GM18861 (cell line): Measurements from ENCODE around the gene ALX4.

Source experiments
- ATAC-seq: cut with Tn5 transposase; IDR thresholded peaks from one replicate; pipeline ENCODE4 v1.9.1; 2021; ENCODE audit not compliant: unreplicated experiment

Gene ALX4

DNA sequence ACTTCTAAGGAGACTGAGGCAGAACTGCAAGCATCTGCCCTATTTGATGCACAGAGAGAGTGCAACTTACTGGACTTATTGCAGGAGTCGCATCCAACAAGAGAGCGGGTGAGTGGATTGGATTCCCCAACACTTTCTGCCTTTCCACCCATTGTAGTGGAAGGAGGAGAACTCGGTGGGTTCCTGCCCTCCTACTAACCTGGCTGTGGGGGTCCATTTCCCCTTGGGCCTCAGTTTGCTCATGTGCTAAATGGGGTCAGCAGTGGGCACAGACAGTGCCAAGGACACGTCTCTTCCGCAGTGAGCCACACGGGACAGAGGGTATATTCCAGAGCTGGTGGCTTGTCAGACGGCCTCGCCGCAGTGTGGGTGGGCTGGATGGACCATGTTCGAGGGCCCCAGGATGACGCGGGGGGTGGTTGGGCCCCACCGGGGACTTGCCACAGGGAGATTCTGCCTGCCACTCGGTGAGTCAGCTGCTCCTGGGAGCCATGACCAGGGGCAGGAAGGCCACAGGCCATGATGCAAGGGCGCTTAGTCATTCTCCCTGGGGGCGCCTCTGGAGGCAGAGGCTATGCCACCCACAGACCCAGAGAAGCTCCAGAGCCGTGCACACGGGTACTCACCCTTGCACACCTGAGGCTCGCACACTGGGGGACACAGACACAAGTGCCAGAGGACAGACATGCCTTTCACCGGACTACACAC, 8.2 kb downstream of the ALX4 start:
- no peak for ATAC-seq

DNA sequence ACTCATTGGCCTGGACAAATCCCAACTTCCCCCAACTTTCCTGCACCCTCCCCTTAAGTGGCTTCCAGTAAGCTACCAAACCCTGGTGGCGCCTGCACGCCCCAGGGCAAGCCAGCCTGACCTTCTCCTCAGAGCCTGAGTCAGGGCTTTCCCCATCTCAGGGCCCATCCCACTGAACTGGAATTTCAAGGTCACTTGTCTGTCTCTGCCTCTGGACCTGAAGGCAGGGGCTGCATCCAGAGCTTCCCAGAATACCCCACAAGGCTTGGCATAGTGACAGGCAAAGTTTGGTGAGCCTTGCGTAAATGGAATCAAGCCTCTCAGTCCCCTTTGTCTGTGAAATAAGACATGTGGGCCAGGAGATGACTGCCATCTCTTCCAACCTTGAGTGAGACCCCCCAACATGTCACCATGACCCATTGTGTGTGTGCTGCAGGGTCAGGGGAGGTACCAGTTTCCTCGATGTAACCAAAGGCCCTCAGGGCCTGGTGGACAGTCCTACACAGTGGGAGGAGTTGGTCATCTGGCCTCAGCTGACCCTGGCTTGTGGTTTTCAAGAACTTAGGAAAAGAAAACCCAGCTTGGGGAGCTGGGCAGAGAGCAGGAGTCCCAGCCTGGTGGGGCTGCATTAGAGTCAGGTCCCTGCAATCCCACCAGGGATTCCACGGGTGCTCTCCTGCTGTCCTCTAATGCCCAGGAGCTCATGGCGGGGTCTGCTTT, 8.9 kb downstream of the ALX4 start:
- ATAC-seq: no peak

DNA sequence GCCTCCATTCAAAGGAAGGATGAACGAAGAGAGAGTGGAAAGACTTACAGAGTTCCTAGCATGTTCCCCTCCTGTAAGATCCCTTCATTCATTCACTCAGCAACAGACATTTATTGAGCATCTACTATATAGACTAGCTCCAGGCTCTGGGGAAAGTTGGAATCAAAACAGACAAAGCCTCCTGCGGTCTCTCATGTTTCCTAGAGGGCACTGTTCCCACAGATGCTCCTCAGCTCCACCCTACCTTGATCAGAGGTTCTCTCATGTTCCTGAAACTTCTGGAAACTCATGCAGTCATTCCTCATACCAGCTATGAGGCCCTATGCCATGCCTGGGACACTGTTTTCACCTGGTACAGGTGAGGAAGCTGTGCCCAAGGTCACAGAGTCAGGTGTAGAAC, 11.1 kb downstream of the ALX4 start:
- ATAC-seq: no peak

DNA sequence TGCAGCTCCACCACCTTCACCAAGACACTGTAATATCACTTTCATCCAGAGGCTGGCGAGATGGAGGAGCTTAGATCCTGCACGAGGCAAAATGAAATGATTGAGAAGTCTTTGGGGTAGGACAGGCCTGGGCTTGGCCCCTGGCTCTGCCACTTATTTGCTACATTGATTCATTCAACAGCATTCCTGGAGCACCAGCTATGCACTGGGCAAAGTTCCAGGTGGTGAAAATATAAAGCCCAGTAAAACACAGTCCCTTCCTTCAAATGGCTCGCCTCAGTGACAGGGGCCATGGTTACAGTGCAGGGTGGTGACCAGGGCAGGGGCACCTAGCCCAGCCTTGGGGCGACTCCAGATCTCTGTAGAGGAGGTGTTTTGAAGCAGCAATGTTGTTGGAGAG, 19.7 kb downstream of the ALX4 start:
- ATAC-seq: no peak

DNA sequence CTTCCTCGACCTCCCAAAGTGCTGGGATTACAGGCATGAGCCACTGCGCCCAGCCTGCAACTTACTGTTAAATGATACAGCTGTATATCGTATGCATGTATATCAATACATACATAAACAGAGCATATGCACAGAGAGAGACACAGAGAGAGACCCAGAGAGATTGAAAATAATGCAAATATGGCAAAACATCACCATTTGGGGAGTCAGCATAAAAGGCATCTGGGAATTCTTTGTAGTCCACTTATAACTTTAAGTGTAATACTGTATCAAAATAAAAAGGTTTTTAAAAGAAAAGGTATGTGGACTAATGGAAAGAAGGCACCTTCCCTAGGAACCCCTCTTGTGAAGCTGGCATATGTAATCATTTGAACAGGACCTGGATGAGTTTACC, 21.8 kb downstream of the ALX4 start:
- no peak for ATAC-seq

DNA sequence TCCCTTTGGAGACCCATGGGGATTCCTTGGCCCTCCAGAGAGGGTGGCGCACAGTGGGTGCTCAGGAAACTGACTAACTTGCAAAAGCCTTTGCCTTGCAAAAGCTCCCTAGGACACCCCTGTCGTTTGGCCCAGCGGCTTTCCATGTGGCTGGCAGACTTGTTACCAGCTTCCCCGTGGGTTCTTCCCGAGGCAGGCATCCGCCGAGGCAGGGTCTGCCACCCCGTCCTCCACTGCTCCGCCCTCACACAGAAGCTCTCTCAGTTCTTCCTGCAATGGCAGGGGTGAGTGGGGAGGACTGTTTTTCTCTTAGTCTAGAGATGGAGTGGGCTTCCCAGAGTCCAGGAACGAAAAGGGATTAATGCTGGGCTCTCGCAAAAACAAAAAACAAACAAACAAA, 23.0 kb downstream of the ALX4 start:
- no peak for ATAC-seq

DNA sequence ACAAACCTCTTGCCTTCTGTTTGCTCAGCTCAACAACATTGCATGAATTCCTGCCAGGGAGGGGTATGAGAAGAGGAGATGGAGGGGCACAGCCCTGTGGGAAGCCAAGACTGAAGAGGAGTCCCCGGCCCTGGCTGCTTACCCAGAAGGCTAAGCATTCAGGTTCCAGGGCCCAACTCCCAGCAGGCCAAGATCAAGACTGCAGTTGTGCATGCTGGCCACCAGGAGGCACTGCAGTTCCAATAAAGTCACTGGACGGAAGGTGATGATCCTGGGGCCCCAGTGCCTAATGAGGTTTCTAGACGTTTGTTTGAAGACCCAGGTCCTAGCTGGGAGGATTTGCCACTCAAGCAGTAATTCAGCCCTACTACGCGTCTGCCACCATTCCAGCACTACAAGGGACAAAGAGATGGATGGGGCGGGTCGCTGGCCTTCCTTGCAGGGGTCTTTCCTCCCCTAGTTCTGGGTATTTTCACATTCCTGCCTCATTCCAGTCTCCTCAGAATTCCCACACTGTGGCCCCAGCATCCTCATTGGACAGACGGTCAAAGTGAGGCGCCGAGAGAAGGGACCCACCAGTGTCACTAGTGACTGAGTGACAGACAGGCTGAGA, 23.6 kb downstream of the ALX4 start:
- no peak for ATAC-seq

DNA sequence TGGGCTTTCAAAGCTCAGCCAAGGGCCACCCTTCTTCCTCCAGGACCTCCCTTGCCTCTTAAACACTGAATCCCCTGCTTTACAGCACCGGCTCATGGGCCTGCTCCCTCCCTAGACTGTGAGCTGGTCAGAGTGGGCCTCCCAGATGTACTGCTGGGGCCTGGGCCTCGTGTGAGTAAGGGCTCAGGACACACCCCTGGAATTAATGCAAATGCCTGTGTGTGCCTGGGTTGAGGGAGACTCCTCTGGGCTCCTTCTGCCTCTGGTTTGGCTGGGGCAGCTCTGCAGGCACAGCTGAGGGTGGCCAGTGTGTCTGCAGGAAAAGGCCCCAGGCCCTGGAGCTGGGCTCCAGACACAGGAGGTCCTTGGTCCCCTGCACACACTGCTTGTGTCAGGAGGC, 24.2 kb downstream of the ALX4 start:
- no peak for ATAC-seq

DNA sequence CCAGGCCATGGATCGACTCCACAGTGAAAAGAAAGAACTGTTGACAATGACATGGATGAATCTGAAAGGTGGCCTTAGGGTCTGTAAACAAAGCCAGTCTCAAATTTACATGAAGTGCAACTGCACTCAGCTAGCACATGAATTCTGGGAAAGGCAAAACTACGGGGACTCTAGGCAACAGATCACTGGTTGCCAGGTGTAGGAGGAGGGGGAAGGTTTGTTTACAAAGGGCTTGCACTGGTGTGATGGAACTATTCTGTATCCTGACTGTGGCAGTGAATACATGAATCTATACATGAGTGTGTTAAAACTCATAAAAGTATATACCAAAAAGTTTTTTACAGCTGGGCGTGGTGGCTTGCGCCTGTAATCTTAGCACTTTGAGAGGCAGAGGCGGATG, 27.3 kb downstream of the ALX4 start:
- ATAC-seq: no peak

DNA sequence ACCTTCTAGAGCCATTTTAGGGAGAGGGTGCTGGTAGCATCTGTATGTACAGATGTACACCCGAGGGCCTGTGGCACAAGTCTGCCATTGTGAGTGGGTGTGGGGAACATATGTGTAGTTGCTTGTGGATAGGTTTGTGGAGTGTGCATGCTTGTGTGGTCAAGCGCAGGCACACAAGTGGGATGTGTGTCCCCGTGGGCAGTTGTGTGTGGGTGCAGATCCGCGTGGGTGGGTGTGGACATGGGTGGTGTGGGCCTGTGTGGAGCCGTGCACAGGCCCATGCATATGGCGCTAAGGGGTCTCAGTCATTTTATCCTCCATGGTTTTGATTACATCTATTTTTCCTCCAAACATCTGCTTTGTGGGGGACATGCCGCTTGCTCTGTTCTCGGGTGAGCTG, 28.8 kb downstream of the ALX4 start:
- no peak for ATAC-seq

DNA sequence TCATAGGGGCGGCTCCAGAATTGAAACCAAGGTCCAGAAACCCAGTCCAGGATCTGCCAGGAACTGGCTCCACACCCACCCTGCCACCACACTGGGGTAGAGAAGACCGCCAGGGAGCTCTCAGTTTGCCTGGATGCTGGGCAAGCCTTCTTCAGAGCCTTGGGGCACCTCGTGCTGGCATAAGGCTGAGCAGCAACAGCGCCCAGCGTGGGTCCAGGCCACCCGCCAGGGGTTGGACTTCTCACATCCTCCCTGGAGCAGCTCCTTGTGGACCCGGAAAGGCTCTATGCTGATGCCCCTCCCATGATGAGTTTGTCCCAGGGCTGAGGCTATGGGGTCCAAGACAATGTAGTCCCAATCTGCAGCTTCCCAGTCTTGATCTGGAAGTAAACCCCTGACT, 29.7 kb downstream of the ALX4 start:
- ATAC-seq: no peak

DNA sequence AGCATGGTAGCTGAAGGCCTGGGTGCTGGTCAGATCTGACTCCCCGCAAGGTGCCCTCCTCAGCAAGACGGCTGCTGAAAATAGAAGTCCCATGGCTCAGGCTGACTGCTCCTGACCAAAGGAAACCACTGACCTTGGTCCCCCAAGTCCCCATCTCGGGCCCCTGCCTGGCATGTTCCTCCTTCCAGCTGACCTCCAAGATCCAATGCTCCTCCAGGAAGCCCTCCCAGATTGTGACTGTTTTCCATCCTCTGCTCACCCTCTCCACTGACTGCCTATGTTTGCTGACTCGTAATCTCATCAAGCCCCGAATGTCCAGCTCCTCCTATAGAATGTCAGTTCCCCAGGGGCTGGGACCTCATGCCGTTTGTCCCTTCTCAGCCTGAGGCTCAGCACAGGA, 30.5 kb downstream of the ALX4 start:
- no peak for ATAC-seq

DNA sequence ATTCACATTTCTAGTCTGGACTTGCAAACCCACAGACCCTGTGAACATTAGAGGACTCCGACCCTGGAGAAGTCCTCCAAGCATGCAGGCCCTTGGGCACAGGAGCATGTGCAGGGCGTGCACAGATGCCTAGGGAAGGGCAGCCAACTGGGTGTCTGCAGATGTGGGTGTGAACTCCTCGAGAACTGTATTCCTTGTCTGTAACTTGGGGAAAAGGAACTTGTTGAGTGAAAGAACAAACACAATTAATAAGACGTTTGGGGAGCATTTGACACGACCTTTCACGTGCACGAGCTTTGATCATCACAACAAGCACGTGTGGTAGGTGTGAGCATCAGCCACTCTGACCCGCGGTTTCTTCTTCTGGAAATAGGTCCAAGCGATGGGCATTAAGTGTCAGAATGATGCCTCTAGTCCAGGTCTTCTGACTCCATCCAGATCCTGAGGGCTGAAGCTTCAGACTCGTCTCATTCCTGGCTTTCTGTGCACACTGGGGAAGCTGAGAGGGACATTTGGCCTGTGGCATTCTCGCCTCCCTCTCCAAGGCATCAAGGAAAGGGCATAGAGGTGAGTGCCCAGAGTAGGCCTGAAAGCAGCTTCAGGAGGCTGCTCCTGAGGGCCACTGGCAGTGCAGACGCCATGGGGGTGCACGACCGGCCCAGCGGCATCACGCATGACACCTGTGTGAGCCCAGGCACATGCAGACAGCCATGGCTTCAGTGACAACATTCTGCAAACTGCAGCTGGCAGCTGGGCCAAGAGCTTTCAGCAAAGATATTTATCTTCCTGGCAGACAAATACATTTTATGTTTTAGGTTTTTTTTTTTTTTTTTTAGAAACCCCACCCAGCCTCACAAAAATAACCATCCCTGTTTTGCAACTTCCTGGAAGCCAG, 32.5 kb downstream of the ALX4 start:
- ATAC-seq: no peak

DNA sequence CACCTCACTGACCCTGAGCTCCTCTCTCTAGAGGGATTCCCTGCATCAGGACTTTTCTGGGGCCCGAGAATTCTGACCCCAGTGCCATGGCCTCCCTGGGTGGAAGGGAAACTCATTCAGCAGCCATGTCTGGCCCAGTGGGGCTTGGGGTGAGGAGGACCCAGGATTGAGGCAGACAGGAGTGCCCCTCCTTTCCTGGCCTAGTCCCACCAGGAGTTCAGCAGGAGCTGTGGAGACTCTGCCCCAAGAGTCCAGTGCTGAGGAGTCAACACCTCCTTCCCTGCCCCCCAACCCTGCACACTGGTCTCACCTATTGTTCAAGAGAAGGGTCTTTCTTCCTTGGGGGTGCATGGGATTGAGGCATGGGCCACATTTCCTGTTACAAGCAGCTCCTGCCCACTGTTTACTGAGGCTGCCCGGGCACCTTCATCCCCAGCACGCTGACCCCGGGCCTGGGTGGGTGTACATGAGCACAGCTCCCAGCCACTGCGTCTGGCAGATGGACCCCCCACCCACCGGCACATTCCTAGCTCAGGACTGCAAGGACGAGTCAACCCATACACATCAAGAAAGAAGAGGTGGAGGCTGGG, 33.9 kb downstream of the ALX4 start:
- no peak for ATAC-seq

DNA sequence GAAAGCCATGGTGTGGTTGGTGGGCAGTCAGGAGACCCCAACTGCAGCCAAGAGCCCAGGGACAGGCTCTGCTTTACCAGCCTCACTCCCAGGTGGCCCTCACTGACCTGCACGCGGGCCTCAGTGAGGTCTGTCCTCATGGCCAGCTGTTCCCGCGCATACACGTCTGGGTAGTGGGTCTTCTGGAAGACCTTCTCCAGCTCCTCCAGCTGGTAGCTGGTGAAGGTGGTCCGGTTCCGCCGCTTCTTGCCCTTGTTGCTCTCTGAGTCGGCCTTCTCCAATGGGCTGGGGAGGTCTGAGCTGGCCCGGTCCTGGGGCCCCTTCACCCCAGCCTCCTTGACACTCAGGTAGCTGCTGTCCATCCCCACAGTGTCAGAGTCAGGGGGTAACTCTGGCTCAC, 34.7 kb downstream of the ALX4 start:
- no peak for ATAC-seq

DNA sequence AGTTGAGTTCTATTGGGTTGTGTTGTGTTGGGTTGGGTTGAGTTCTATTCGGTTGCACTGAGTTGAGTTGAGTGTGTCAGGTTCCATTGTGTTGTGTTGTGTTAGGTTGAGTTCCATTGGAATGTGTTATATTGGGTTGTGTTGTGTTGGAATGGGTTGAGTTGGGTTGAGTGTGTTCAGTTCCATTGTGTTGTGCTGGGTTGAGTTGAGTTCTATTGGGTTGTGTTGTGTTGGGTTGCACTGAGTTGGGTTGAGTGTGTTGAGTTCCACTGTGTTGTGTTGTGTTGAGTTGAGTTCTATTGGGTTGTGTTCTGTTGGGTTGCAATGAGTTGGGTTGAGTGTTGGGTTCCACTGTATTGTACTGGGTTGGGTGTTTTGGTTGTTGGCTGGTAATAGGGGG, 35.5 kb downstream of the ALX4 start:
- no peak for ATAC-seq

DNA sequence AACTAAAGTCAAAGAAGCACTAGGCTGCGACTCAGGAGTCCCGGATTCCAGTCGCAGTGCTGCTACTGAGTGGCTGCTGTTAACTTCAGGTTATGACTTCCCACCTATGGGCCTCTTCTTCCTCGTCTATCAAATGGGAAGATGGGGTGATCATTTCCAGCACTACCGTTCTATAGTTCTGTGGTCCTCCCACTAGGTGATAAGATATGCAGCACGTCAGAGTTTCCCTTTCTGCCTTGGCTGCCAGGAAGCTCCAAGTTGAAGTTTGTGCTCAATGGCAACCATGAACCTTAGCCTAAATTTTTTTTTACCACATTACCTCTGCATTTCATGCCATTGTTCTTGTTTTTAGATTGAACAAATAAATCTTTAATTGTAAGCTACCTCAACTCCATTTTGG, 38.7 kb downstream of the ALX4 start:
- no peak for ATAC-seq

DNA sequence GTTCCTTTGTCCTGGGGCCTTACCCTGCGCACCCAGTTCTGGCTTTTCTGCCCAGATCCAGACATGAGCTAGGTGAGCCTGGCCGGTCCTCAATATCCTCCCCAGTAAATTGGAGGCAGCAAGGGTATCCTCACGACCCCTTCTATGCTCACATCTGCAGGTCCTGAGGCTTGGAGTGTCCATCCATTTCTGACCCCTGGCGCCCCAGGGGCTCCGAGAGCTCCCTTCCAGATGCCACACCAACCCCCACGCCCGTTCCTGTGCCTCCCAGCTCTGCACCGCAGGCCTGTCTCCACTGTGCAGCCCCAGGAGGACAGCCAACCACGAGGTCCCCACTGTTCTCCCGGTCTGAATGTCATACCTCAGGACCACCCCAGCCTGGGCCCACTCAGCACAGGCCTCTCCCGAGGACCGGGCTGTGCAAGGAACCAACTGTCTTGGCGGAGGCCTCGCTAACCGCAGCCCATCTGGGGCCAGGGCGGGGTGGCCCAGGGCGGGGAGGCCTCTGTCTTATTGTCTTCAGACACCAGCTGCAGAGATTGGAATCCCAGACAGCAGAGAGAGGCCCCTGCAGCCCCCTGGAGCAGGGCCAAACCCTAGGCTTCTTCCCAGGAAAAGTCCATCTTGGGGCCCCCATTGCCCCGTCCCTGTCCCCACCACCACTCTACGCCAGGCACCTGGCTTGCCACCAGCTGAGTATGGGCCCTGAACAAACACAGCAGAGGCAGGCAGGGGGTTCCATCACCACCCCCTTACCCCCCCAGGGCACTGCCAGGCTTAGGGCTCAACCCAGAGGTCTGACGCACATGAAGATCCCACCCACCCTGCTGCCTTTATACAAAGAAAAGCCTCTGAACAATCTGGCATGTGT, 39.3 kb downstream of the ALX4 start:
- ATAC-seq: no peak

DNA sequence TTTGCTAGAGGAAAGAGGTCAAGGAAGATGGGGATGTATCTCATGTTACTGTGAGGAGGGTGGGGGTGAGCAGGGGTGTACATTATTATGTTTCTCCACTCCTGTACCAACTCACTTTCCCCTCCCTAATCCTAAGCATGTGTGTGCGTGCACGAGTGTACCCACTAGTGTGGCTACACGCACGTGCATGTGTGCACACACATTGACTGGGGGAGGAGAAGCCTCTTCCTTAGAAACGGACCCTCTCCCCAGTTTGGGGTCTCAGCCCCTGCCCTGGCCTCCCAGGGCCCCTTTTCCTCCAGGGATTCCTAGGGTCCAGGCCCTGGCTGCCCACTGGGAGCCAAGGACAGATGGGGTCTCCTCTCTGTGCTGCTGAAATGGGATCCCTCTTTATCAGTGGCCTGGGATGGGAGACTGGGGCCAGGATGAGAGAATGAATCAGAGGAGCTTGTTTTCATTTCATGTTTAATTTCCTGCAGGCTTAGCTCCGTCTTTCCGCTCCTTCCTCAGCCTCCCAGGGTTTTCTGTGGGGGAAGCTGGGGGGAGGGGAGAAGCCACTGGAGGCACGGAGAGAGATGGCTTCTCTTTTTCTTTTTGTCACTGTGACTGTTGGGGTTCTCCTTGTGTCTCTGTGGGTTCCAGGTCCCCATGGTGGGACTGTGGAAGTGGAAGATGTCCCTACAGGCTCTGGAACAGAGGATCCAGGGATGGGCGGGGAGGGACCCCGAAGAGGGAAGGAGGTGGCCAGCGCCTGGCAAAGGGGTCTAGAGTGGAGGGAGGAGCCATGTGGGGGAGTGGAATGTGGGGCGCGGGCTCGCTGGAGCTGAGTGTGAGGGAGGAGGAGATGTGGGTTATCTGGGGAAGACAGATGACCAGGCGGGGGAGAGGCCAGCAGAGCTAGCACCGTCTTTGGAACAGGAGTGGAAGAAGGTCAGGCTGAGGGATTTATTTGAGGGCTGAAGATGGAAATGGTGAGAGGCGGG, 40.3 kb downstream of the ALX4 start:
- no peak for ATAC-seq
